H9 (cell line): ENCODE results near the gene FAM76B. TPM values are rescaled to one million over a fixed set of nuclear protein-coding genes. Genes with fewer than 3 reads are reported as not detected.

ENCODE experiments used
- DNase-seq: peaks from one replicate; pipeline ENCODE4 v3.0.0-alpha.2; 2017
- H2AFZ ChIP-seq: one replicate; pipeline ENCODE4 v1.6.1; 2013; ENCODE audit warnings: mild to moderate bottlenecking, low read length, control low read depth, moderate library complexity
- H2AK5ac ChIP-seq: 2 replicates; pipeline ENCODE4 v1.6.1; 2013; ENCODE audit warnings: low read length, control low read depth, mixed read lengths; ENCODE audit not compliant: insufficient read length
- H2BK120ac ChIP-seq: one replicate; pipeline ENCODE4 v1.6.1; 2013; ENCODE audit warnings: low read depth, mild to moderate bottlenecking, low read length, control low read depth, inconsistent platforms; ENCODE audit not compliant: poor library complexity, severe bottlenecking
- H2BK12ac ChIP-seq: 2 replicates; pipeline ENCODE4 v1.6.1; 2013; ENCODE audit warnings: low read length, control low read depth, mixed read lengths, low read depth; ENCODE audit not compliant: insufficient read length
- H2BK15ac ChIP-seq: 2 replicates; pipeline ENCODE4 v1.6.1; 2013; ENCODE audit warnings: low read depth, low read length, control low read depth
- H2BK20ac ChIP-seq: one replicate; pipeline ENCODE4 v1.6.1; 2013; ENCODE audit warnings: low read depth, mild to moderate bottlenecking, low read length, control low read depth, inconsistent platforms; ENCODE audit not compliant: poor library complexity, severe bottlenecking
- H2BK5ac ChIP-seq: 2 replicates; pipeline ENCODE4 v1.6.1; 2013; ENCODE audit warnings: low read length, control low read depth, mixed read lengths; ENCODE audit not compliant: insufficient read length
- H3K14ac ChIP-seq: 2 replicates; pipeline ENCODE4 v1.6.1; 2013; ENCODE audit warnings: low read length, control low read depth; ENCODE audit not compliant: insufficient read depth
- H3K18ac ChIP-seq: 2 replicates; pipeline ENCODE4 v1.6.1; 2013; ENCODE audit warnings: low read depth, mild to moderate bottlenecking, mixed read lengths, low read length, control low read depth; ENCODE audit not compliant: insufficient read length
- H3K23ac ChIP-seq: 2 replicates; pipeline ENCODE4 v1.6.1; 2013; ENCODE audit warnings: low read length, control low read depth, mixed read lengths, low read depth; ENCODE audit not compliant: insufficient read length
- H3K23me2 ChIP-seq: 2 replicates; pipeline ENCODE4 v1.6.1; 2013; ENCODE audit warnings: low read depth, mild to moderate bottlenecking, mixed read lengths, low read length, control low read depth; ENCODE audit not compliant: insufficient read length, poor library complexity, severe bottlenecking
- H3K27ac ChIP-seq: 2 replicates; pipeline ENCODE4 v1.5.1; 2013; ENCODE audit warnings: low read length, control low read depth, mixed read lengths, low read depth; ENCODE audit not compliant: insufficient read length
- H3K27me3 ChIP-seq: 2 replicates; pipeline ENCODE4 v1.6.1; 2013; ENCODE audit warnings: low read length, control low read depth, inconsistent platforms; ENCODE audit not compliant: insufficient read depth
- H3K4ac ChIP-seq: 2 replicates; pipeline ENCODE4 v1.6.1; 2013; ENCODE audit warnings: low read depth, mild to moderate bottlenecking, control low read depth, inconsistent platforms, low read length, moderate library complexity
- H3K4me1 ChIP-seq: 2 replicates; pipeline ENCODE4 v1.6.1; 2013; ENCODE audit warnings: low read length, control low read depth, inconsistent platforms; ENCODE audit not compliant: insufficient read depth
- H3K4me2 ChIP-seq: 2 replicates; pipeline ENCODE4 v1.6.1; 2013; ENCODE audit warnings: low read length, control low read depth, mixed read lengths; ENCODE audit not compliant: insufficient read length, insufficient read depth
- H3K56ac ChIP-seq: 2 replicates; pipeline ENCODE4 v1.6.1; 2013; ENCODE audit warnings: low read depth, mild to moderate bottlenecking, mixed read lengths, low read length, control low read depth; ENCODE audit not compliant: insufficient read length
- H3K79me1 ChIP-seq: 2 replicates; pipeline ENCODE4 v1.6.1; 2013; ENCODE audit warnings: low read depth, mild to moderate bottlenecking, moderate library complexity, low read length, control low read depth, inconsistent platforms; ENCODE audit not compliant: insufficient read depth, poor library complexity, severe bottlenecking
- H3K79me2 ChIP-seq: 2 replicates; pipeline ENCODE4 v1.6.1; 2013; ENCODE audit warnings: low read length, control low read depth, inconsistent platforms; ENCODE audit not compliant: insufficient read depth
- H3K9ac ChIP-seq: 2 replicates; pipeline ENCODE4 v1.6.1; 2013; ENCODE audit warnings: low read length, control low read depth, mixed read lengths; ENCODE audit not compliant: insufficient read length; ENCODE audit errors: extremely low read depth
- H3K9me3 ChIP-seq: one replicate; pipeline ENCODE4 v1.6.1; 2013; ENCODE audit warnings: low read depth, low read length, inconsistent platforms; ENCODE audit not compliant: control insufficient read depth
- H3T11ph ChIP-seq: one replicate; pipeline ENCODE4 v1.6.1; 2013; ENCODE audit warnings: mild to moderate bottlenecking, low read length, control low read depth, inconsistent platforms
- H4K20me1 ChIP-seq: one replicate; pipeline ENCODE4 v1.6.1; 2013; ENCODE audit not compliant: control insufficient read depth, insufficient read length, insufficient read depth
- H4K5ac ChIP-seq: 2 replicates; pipeline ENCODE4 v1.6.1; 2013; ENCODE audit warnings: low read depth, mild to moderate bottlenecking, mixed read lengths, low read length, control low read depth; ENCODE audit not compliant: insufficient read length
- H4K8ac ChIP-seq: replicated peaks from 2 replicates; pipeline ENCODE4 v1.6.1; 2013; ENCODE audit warnings: low read length, control low read depth, mixed read lengths, low read depth; ENCODE audit not compliant: insufficient read length
- H4K91ac ChIP-seq: 2 replicates; pipeline ENCODE4 v1.6.1; 2013; ENCODE audit warnings: low read depth, mild to moderate bottlenecking, moderate library complexity, mixed read lengths, low read length, control low read depth; ENCODE audit not compliant: insufficient read length
- H3K27ac Mint-ChIP-seq, 3 experiments: 2 replicates in 2 of 3; 3 replicates in 1 of 3; pipeline ENCODE4 v1.8.0; 2020 to 2021; ENCODE audit warnings: mixed read lengths in 3 of 3, mild to moderate bottlenecking in 1 of 3, moderate library complexity in 1 of 3
- H3K27me3 Mint-ChIP-seq: 2 replicates; pipeline ENCODE4 v1.8.0; 2021; ENCODE audit warnings: low read depth, mild to moderate bottlenecking, moderate library complexity, mixed read lengths
- H3K36me3 Mint-ChIP-seq, 3 experiments: 2 replicates in 2 of 3; 3 replicates in 1 of 3; pipeline ENCODE4 v1.8.0; 2020 to 2021; ENCODE audit warnings: low read depth in 3 of 3, mixed read lengths in 3 of 3; ENCODE audit not compliant: insufficient read depth in 1 of 3
- H3K4me1 Mint-ChIP-seq, 2 experiments: 2 replicates each; pipeline ENCODE4 v1.8.0; 2020; ENCODE audit warnings: mixed read lengths in 2 of 2
- H3K4me3 Mint-ChIP-seq, 2 experiments: 2 replicates in 1 of 2; 3 replicates in 1 of 2; pipeline ENCODE4 v1.8.0; 2020 to 2021; ENCODE audit warnings: mild to moderate bottlenecking in 2 of 2, mixed read lengths in 2 of 2, moderate library complexity in 1 of 2
- H3K9me3 Mint-ChIP-seq, 2 experiments: 2 replicates in 1 of 2; 3 replicates in 1 of 2; pipeline ENCODE4 v1.8.0; 2020; ENCODE audit warnings: mild to moderate bottlenecking in 2 of 2, mixed read lengths in 2 of 2, moderate library complexity in 1 of 2
- CTCF ChIP-seq: fragments of 200-600 bp; sonication (generic); conservative IDR thresholded peaks from 3 replicates; pipeline ENCODE4 v1.8.0; 2021; ENCODE audit warnings: antibody characterized with exemption, mild to moderate bottlenecking
- WGBS: extraction: QIAGEN DNeasy Blood & Tissue Kit; methylation state at CpG from one replicate; pipeline ENCODE4 v1.1.7; 2013; ENCODE audit warnings: missing lambda C conversion rate, low lambda C conversion rate, mixed read lengths; ENCODE audit not compliant: insufficient read length; ENCODE audit errors: extremely low coverage; 5-methylcytosine and 5-hydroxymethylcytosine counted together
- total RNA-seq: library from RNA; stranded (reverse); gene quantifications from 2 replicates; pipeline ENCODE4 v1.2.1, GENCODE V29; 2021

The FAM76B gene
- total RNA-seq, 1 experiment from 2014 or later = 31.5 TPM

GRCh38 chr11:95729462-95729861 is 60.1 kb downstream of the FAM76B start:
- Histone ChIP-seq H2BK5ac (no peak overlapping the region), H3K79me1 (no peaks in the 10 kb centered on the region), H4K8ac (no peak overlapping the region), H3K27ac (no peak overlapping the region), H3K4ac (no peak overlapping the region), H2BK12ac (no peak overlapping the region), H4K5ac (no peak overlapping the region), H2BK20ac (no peak overlapping the region), H3K23ac (no peak overlapping the region), H2AK5ac (no peak overlapping the region), H3K18ac (no peak overlapping the region), H3K9ac (no peak overlapping the region), H4K91ac (no peak overlapping the region), H2AFZ (no peak overlapping the region), H2BK120ac (no peak overlapping the region), H3K9me3 (no peaks in the 10 kb centered on the region), H2BK15ac (no peak overlapping the region), H3K14ac (no peak overlapping the region), H3K79me2 (no peaks in the 10 kb centered on the region), H3K27me3 (no peaks in the 10 kb centered on the region), H3K4me2 (no peak overlapping the region), H3K56ac (no peak overlapping the region), H3K4me1 (no peaks in the 10 kb centered on the region; the same call in 1 of the 2 replicates), H4K20me1 (no peaks in the 10 kb centered on the region), H3T11ph (no peak overlapping the region), H3K23me2 (no peaks in the 10 kb centered on the region)
- H3K27me3 Mint-ChIP-seq = no peaks in the 10 kb centered on the region
- H3K4me3 Mint-ChIP-seq = no peak overlapping the region
- H3K4me1 Mint-ChIP-seq = no peaks in the 10 kb centered on the region; a peak in 1 of 4 replicates
- no peak for DNase-seq
- no peak overlapping the region for H3K27ac Mint-ChIP-seq
- no peaks in the 10 kb centered on the region for H3K9me3 Mint-ChIP-seq
- no peak for TF ChIP-seq CTCF
- no CpG with 5 or more reads among the region's 6 CpGs for WGBS
- H3K36me3 Mint-ChIP-seq = no peaks in the 10 kb centered on the region
